Stomach (tissue), 9 donors: ENCODE results near the gene MBIP. TPM values are rescaled to one million over a fixed set of nuclear protein-coding genes. Genes with fewer than 3 reads are reported as not detected.

Source experiments
- DNase-seq, 2 donors: peaks; one replicate each; pipeline versions ENCODE4 v3.0.0 to v3.0.0-alpha.2; 2013 to 2019
- H3K27ac ChIP-seq, 5 donors: fragments of 200-600 bp in 4 of 5; sonication (generic) in 4 of 5; one replicate each; pipeline ENCODE4 v1.5.1; 2013 to 2019; ENCODE audit warnings: mild to moderate bottlenecking in 1 of 5, moderate library complexity in 1 of 5
- H3K27me3 ChIP-seq, 3 donors: fragments of 200-600 bp; sonication (generic); one replicate each; pipeline ENCODE4 v1.5.1; 2017 to 2019; ENCODE audit warnings: mixed run types in 1 of 3
- H3K36me3 ChIP-seq, 4 donors: fragments of 200-600 bp; sonication (generic); 1 replicate in 3 of 4; 2 replicates in 1 of 4; pipeline ENCODE4 v1.5.1; 2016 to 2019
- H3K4me1 ChIP-seq, 4 donors: fragments of 200-600 bp; sonication (generic); one replicate each; pipeline ENCODE4 v1.5.1; 2016 to 2019
- H3K4me3 ChIP-seq, 4 donors: fragments of 200-600 bp; sonication (generic) in 3 of 4; one replicate each; pipeline ENCODE4 v1.5.1; 2016 to 2019; ENCODE audit warnings: mild to moderate bottlenecking in 1 of 4
- H3K9me3 ChIP-seq, 4 donors: fragments of 200-600 bp; sonication (generic); one replicate each; pipeline ENCODE4 v1.5.1; 2016 to 2019
- EP300 ChIP-seq: sonication (generic); formaldehyde crosslinking; IDR thresholded peaks from one replicate; pipeline ENCODE4 v1.6.1; 2017; ENCODE audit warnings: antibody characterized with exemption
- POLR2A ChIP-seq, 4 donors: fragments of 450-650 bp; IDR thresholded peaks; one replicate each; pipeline ENCODE4 v1.6.1; 2016; ENCODE audit warnings: antibody characterized with exemption in 4 of 4, control low read depth in 2 of 4, mild to moderate bottlenecking in 1 of 4, moderate library complexity in 1 of 4
- POLR2AphosphoS5 ChIP-seq, 3 donors: sonication (generic); formaldehyde crosslinking; IDR thresholded peaks; one replicate each; pipeline ENCODE4 v1.6.1; 2016; ENCODE audit warnings: antibody characterized with exemption in 3 of 3
- WGBS, 5 donors: extraction: QIAGEN DNeasy Blood & Tissue Kit in 3 of 5; methylation state at CpG; one replicate each; pipeline versions ENCODE4 v1.1.5 to v1.1.7; 2013 to 2018; 5-methylcytosine and 5-hydroxymethylcytosine counted together
- intact Hi-C: fragments of 100-400 bp; cut with DNase I; formaldehyde crosslinking; loops from one replicate; pipeline ENCODE4 v1.15.1; 2023; ENCODE audit warnings: low total_unique reads
- polyA plus RNA-seq, 3 donors: library from polyadenylated mRNA; stranded (reverse); fragments of 200-250 nt; gene quantifications; one replicate each; pipeline ENCODE4 v1.2.3, GENCODE V29; 2013
- total RNA-seq, 5 donors: library from RNA; depleted of rRNA; stranded (reverse); fragments of >200 nt; gene quantifications; one replicate each; pipeline versions ENCODE4 v1.1.0 to v1.2.3, GENCODE V29; 2014 to 2016
- TF ChIP-seq, protein P1 (sequence below), 7 experiments: fragments of 450-650 bp in 4 of 7; fragments of 200-600 bp in 3 of 7; sonication (generic) in 3 of 7; IDR thresholded peaks; one replicate each; pipeline ENCODE4 v1.5.1; 2016 to 2019; ENCODE audit warnings: antibody characterized with exemption in 7 of 7, control low read depth in 2 of 7, mild to moderate bottlenecking in 1 of 7
- donor health status: healthy with polysubstance abuse.
- donor health status: Bipolar disorder and iron deficiency.
- donor health status: healthy.

The MBIP gene
- total and polyA plus RNA-seq, 8 donors: 13.0 to 57.4 (median 38.5) TPM

GRCh38 chr14:36302823-36303222 lies 17.6 kb downstream of the MBIP start:
- H3K36me3 ChIP-seq: peaks cover 32 to 92% (median 88%) of the 10 kb centered on the region in 4 donors
- DNase-seq: peak in 1 of 2 donors; percentile 13
- peak overlapping the region in 2 of 5 donors; percentile 1 to 12 for H3K27ac ChIP-seq
- no peaks in the 10 kb centered on the region for H3K27me3 ChIP-seq
- H3K9me3 ChIP-seq: no peaks in the 10 kb centered on the region
- TF ChIP-seq, protein P1, sequence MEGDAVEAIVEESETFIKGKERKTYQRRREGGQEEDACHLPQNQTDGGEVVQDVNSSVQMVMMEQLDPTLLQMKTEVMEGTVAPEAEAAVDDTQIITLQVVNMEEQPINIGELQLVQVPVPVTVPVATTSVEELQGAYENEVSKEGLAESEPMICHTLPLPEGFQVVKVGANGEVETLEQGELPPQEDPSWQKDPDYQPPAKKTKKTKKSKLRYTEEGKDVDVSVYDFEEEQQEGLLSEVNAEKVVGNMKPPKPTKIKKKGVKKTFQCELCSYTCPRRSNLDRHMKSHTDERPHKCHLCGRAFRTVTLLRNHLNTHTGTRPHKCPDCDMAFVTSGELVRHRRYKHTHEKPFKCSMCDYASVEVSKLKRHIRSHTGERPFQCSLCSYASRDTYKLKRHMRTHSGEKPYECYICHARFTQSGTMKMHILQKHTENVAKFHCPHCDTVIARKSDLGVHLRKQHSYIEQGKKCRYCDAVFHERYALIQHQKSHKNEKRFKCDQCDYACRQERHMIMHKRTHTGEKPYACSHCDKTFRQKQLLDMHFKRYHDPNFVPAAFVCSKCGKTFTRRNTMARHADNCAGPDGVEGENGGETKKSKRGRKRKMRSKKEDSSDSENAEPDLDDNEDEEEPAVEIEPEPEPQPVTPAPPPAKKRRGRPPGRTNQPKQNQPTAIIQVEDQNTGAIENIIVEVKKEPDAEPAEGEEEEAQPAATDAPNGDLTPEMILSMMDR (IDR thresholded peaks at IDR 0.05): no peak
- TF ChIP-seq EP300: no peak
- TF ChIP-seq POLR2AphosphoS5 (IDR thresholded peaks at IDR 0.05): peak in 1 of 3 donors; percentile 43
- no peak for TF ChIP-seq POLR2A (IDR thresholded peaks at IDR 0.05)
- 35 to 75% (median 66%) methylated on average over 2 of the region's 2 CpGs for WGBS, 5 donors
- H3K4me3 ChIP-seq: no peak overlapping the region
- intact Hi-C loops: no loop called here
- peaks cover 4 to 27% (median 10%) of the 10 kb centered on the region in 4 donors for H3K4me1 ChIP-seq

GRCh38 chr14:36301159-36301558 lies 19.3 kb downstream of the MBIP start:
- H3K27me3 ChIP-seq: no peaks in the 10 kb centered on the region
- H3K27ac ChIP-seq: no peak overlapping the region
- peaks cover 28 to 92% (median 88%) of the 10 kb centered on the region in 4 donors for H3K36me3 ChIP-seq
- DNase-seq: peak in 1 of 2 donors; percentile 38
- peaks cover 4 to 27% (median 10%) of the 10 kb centered on the region in 4 donors for H3K4me1 ChIP-seq
- TF ChIP-seq POLR2AphosphoS5 (IDR thresholded peaks at IDR 0.05) (no peak), EP300 (no peak), POLR2A (IDR thresholded peaks at IDR 0.05) (no peak)
- TF ChIP-seq, protein P1 (IDR thresholded peaks at IDR 0.05): no peak
- 75 to 93% (median 85%) methylated on average over 3 of the region's 3 CpGs for WGBS, 5 donors
- no peak overlapping the region for H3K4me3 ChIP-seq
- intact Hi-C loops: no loop called here
- H3K9me3 ChIP-seq: no peaks in the 10 kb centered on the region

- no peak overlapping the region for H3K4me3 ChIP-seq
- no peak overlapping the region for H3K27ac ChIP-seq
- DNase-seq: no peak
- no peaks in the 10 kb centered on the region for H3K9me3 ChIP-seq
- TF ChIP-seq EP300 (no peak), POLR2A (IDR thresholded peaks at IDR 0.05) (no peak), POLR2AphosphoS5 (IDR thresholded peaks at IDR 0.05) (no peak)
- TF ChIP-seq, protein P1 (IDR thresholded peaks at IDR 0.05): no peak
- H3K36me3 ChIP-seq: peaks cover 20 to 89% (median 85%) of the 10 kb centered on the region in 4 donors
- intact Hi-C loops: no loop called here
- H3K4me1 ChIP-seq: peaks cover 4 to 27% (median 10%) of the 10 kb centered on the region in 4 donors
- H3K27me3 ChIP-seq: no peaks in the 10 kb centered on the region
Measured at GRCh38 chr14:36300337-36300736, 20.1 kb downstream of the MBIP start.

- Histone ChIP-seq H3K4me1 (peaks cover 0 to 6% (median 0%) of the 10 kb centered on the region in 4 donors), H3K4me3 (no peak overlapping the region), H3K9me3 (no peaks in the 10 kb centered on the region), H3K36me3 (peaks cover 6 to 54% (median 51%) of the 10 kb centered on the region in 4 donors), H3K27ac (peak overlapping the region in 1 of 5 donors; percentile 36), H3K27me3 (no peaks in the 10 kb centered on the region)
- 58 to 71% (median 62%) methylated on average over 4 of the region's 4 CpGs for WGBS, 5 donors
- TF ChIP-seq EP300: no peak
- TF ChIP-seq POLR2A (IDR thresholded peaks at IDR 0.05): no peak
- TF ChIP-seq, protein P1 (IDR thresholded peaks at IDR 0.05): no peak
- no peak for TF ChIP-seq POLR2AphosphoS5 (IDR thresholded peaks at IDR 0.05)
- no peak for DNase-seq
- intact Hi-C loops: no loop called here
Measured at GRCh38 chr14:36295642-36296627, 24.5 kb downstream of the MBIP start.
